ENCODE data around the gene JAKMIP2.

GRCh38 chr5:147568710-147569406, 213.7 kb downstream of the JAKMIP2 start:
- TF ChIP-seq, protein P1, sequence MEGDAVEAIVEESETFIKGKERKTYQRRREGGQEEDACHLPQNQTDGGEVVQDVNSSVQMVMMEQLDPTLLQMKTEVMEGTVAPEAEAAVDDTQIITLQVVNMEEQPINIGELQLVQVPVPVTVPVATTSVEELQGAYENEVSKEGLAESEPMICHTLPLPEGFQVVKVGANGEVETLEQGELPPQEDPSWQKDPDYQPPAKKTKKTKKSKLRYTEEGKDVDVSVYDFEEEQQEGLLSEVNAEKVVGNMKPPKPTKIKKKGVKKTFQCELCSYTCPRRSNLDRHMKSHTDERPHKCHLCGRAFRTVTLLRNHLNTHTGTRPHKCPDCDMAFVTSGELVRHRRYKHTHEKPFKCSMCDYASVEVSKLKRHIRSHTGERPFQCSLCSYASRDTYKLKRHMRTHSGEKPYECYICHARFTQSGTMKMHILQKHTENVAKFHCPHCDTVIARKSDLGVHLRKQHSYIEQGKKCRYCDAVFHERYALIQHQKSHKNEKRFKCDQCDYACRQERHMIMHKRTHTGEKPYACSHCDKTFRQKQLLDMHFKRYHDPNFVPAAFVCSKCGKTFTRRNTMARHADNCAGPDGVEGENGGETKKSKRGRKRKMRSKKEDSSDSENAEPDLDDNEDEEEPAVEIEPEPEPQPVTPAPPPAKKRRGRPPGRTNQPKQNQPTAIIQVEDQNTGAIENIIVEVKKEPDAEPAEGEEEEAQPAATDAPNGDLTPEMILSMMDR (IDR thresholded peaks at IDR 0.05 in 8 of 11, conservative IDR thresholded peaks at IDR 0.05 in 3 of 11): no peak
- TF ChIP-seq POLR2AphosphoS5 (IDR thresholded peaks at IDR 0.05): no peak

All from spleen (tissue), 7 donors.